Mesothelial cell of epicardium (in vitro differentiated cells): Measurements from ENCODE around the gene SMIM3. TPM values are rescaled to one million over a fixed set of nuclear protein-coding genes. Genes with fewer than 3 reads are reported as not detected.
"Not testable (repeated sequence)": the region's sequence is repeated elsewhere in the genome, so short reads cannot be mapped to it uniquely, and the experiment has no call there.

Source experiments
- DNase-seq, 2 experiments: peaks; one replicate each; pipeline ENCODE4 v3.0.0; 2021; ENCODE audit warnings: low spot score in 2 of 2; ENCODE audit not compliant: unreplicated experiment in 2 of 2
- H3K27ac Mint-ChIP-seq: 2 replicates; pipeline ENCODE4 v1.8.0; 2021; ENCODE audit warnings: mixed read lengths
- H3K27me3 Mint-ChIP-seq: 2 replicates; pipeline ENCODE4 v1.8.0; 2021; ENCODE audit warnings: low read depth, mixed read lengths
- H3K36me3 Mint-ChIP-seq: 2 replicates; pipeline ENCODE4 v1.8.0; 2021; ENCODE audit warnings: mixed read lengths
- H3K4me1 Mint-ChIP-seq: 2 replicates; pipeline ENCODE4 v1.8.0; 2021; ENCODE audit warnings: mixed read lengths
- H3K4me3 Mint-ChIP-seq: 2 replicates; pipeline ENCODE4 v1.8.0; 2021; ENCODE audit warnings: mild to moderate bottlenecking, moderate library complexity, mixed read lengths
- H3K9me3 Mint-ChIP-seq: 2 replicates; pipeline ENCODE4 v1.8.0; 2021; ENCODE audit warnings: mixed read lengths
- total RNA-seq: library from RNA; stranded (reverse); gene quantifications from 3 replicates; pipeline ENCODE4 v1.2.1, GENCODE V29; 2021
- TF ChIP-seq, protein P1 (sequence below): fragments of 200-600 bp; sonication (generic); IDR thresholded peaks from one replicate; pipeline ENCODE4 v1.5.0; 2021; ENCODE audit warnings: antibody characterized with exemption; ENCODE audit not compliant: unreplicated experiment

SMIM3 gene
- total RNA-seq, 1 donor from 2014 or later, result 45.4 TPM

DNA sequence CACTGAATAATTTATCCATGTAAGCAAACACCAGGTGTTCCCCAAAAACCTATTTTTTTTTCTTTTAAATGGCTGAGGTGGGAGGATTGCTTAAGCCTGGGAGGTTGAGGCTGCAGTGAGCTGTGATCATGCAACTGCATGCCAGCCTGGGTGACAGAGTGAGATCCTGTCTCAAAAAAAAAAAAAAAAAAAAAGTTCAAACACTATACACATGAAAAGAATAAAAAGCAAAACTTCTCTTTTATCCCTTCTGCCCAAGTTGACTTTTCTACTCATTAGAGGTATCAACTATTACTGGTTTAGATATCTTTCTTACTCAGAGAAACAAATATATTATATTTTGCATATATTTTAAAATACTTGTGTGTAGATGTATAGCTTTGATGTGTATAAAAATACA is 37.6 kb upstream of the SMIM3 start:
- Mint-ChIP-seq H3K27ac (no peak overlapping the region), H3K36me3 (peaks cover 69% of the 10 kb centered on the region)

DNA sequence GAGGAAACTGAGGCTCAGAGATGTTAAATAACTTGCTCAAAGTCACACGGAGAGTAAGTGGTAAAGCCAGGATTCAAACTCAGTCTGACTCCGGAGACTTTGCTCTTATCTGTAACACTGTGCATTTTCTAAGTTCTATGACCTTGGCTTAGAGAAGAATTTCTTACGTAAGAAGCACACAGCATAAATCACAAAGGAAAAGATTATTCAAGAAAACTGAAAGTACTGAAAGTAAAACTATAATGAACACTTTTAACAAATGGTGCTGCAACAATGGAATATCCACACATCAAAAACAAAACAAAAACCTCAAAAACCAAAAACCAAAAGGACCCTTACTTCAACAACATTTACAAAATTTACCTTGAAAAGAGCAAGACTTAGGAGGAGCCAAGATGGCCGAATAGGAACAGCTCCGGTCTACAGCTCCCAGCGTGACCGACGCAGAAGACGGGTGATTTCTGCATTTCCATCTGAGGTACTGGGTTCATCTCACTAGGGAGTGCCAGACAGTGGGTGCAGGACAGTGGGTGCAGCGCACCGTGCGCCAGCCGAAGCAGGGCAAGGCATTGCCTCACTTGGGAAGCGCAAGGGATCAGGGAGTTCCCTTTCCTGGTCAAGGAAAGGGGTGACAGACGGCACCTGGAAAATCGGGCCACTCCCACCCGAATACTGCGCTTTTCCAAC is 36.0 kb upstream of the SMIM3 start:
- Mint-ChIP-seq H3K9me3 (peaks cover 16% of the 10 kb centered on the region), H3K27ac (peak overlapping the region; percentile 18), H3K36me3 (peaks cover 58% of the 10 kb centered on the region)
- not testable (repeated sequence) for H3K4me1 Mint-ChIP-seq, H3K27me3 Mint-ChIP-seq, DNase-seq, H3K4me3 Mint-ChIP-seq

More for the DNA sequence above, 37.6 kb upstream of the SMIM3 start:
- Mint-ChIP-seq H3K9me3 (peaks cover 32% of the 10 kb centered on the region), H3K4me1 (no peaks in the 10 kb centered on the region), H3K27me3 (no peaks in the 10 kb centered on the region), H3K4me3 (no peak overlapping the region)
- TF ChIP-seq, protein P1, sequence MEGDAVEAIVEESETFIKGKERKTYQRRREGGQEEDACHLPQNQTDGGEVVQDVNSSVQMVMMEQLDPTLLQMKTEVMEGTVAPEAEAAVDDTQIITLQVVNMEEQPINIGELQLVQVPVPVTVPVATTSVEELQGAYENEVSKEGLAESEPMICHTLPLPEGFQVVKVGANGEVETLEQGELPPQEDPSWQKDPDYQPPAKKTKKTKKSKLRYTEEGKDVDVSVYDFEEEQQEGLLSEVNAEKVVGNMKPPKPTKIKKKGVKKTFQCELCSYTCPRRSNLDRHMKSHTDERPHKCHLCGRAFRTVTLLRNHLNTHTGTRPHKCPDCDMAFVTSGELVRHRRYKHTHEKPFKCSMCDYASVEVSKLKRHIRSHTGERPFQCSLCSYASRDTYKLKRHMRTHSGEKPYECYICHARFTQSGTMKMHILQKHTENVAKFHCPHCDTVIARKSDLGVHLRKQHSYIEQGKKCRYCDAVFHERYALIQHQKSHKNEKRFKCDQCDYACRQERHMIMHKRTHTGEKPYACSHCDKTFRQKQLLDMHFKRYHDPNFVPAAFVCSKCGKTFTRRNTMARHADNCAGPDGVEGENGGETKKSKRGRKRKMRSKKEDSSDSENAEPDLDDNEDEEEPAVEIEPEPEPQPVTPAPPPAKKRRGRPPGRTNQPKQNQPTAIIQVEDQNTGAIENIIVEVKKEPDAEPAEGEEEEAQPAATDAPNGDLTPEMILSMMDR, result no peak
- DNase-seq, result no peak

DNA sequence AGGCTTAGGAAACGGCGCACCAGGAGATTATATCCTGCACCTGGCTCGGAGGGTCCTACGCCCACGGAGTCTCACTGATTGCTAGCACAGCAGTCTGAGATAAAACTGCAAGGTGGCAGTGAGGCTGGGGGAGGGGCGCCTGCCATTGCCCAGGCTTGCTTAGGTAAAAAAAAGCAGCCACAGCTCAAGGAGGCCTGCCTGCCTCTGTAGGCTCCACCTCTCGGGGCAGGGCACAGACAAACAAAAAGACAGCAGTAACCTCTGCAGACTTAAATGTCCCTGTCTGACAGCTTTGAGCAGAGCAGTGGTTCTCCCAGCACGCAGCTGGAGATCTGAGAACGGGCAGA is 35.4 kb upstream of the SMIM3 start:
- not testable (repeated sequence) for H3K4me3 Mint-ChIP-seq, H3K4me1 Mint-ChIP-seq, DNase-seq, H3K27ac Mint-ChIP-seq, H3K27me3 Mint-ChIP-seq
- H3K36me3 Mint-ChIP-seq, result peaks cover 55% of the 10 kb centered on the region
- H3K9me3 Mint-ChIP-seq, result peaks cover 13% of the 10 kb centered on the region

DNA sequence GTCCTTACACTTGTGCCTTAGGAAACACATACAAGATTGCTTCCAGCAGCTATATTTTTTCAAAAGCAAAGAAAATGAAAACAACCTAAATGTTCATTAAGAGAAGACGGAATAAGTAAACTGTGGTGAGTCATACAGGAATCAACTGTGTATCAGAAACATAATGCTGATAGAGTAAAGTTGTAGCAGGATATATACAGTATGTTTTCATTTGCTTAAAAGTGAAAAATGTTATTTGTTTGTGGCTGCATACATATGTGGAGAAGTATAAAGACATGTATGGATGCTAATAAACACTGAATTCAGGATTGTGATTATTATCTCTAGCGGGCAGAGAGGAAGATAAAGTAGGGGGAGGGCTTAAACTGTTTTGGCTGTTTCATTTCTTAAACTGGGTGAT is 28.1 kb upstream of the SMIM3 start:
- Mint-ChIP-seq H3K27me3 (no peaks in the 10 kb centered on the region), H3K4me1 (peaks cover 1% of the 10 kb centered on the region), H3K27ac (peak overlapping the region; percentile 20), H3K4me3 (no peak overlapping the region), H3K9me3 (peaks cover 1% of the 10 kb centered on the region), H3K36me3 (peaks cover 35% of the 10 kb centered on the region)
- DNase-seq, result no peak
- TF ChIP-seq, protein P1, result no peak

DNA sequence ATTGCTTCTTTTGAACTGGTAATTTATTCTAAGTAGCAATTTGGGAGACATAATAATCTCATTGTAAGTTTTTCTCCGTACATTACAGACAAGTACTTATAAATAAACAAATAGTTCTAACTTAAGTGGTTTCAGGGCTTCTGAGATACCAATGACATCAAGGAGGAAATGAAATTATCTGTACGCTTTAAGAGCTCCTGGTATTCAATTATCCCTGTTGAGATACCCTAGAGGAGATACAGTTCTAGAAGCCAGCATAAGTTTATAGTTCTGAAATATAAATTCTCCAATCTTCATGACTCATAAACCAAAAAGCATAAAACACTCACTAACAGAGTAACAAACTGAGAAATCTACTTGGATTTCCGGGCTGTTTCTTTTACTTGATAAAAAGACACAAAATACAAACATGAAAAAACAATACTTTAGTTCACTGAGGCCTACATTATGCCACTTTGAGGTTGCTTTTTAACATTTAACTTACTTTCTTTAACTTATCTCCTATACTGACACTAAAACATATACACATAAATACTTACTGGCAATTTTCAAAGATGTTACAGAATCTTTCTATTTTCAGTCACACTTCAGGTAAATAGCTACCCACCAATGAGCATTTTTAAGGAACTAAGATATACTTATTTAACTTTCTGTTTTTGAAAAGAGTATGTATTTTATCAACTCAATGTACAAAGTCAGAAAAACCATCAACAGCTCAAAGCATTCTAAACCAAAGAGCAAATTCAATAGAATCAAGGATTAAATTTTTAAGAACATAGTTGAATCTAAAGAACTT is 27.3 kb upstream of the SMIM3 start:
- peaks cover 1% of the 10 kb centered on the region for H3K4me1 Mint-ChIP-seq
- TF ChIP-seq, protein P1, result no peak
- peak overlapping the region; percentile 81 for H3K27ac Mint-ChIP-seq
- no peaks in the 10 kb centered on the region for H3K27me3 Mint-ChIP-seq
- no peak for DNase-seq
- H3K4me3 Mint-ChIP-seq, result no peak overlapping the region
- H3K36me3 Mint-ChIP-seq, result peaks cover 33% of the 10 kb centered on the region
- H3K9me3 Mint-ChIP-seq, result no peaks in the 10 kb centered on the region

DNA sequence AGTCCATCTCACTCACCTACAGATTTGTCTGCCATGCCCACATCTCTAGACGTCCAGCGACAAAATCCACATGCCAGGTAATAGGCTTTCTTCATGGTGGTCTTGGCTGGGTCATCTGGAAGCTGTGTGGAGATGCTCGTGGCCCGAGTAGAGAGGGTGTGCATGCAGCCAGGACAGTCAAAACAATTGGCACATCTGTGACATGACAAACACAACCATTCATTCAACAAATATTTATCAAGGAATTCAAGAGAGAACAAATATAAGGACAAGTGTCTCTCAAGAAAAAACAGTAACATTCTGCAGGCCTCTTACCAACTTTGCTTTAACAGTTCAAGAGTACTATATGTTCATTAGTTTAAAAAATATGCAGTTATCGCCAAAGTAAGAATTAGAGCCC is 25.1 kb upstream of the SMIM3 start:
- no peak for DNase-seq
- TF ChIP-seq, protein P1, result no peak
- no peaks in the 10 kb centered on the region for H3K27me3 Mint-ChIP-seq
- no peak overlapping the region for H3K4me3 Mint-ChIP-seq
- H3K27ac Mint-ChIP-seq, result no peak overlapping the region
- peaks cover 31% of the 10 kb centered on the region for H3K36me3 Mint-ChIP-seq
- H3K4me1 Mint-ChIP-seq, result peaks cover 6% of the 10 kb centered on the region
- H3K9me3 Mint-ChIP-seq, result no peaks in the 10 kb centered on the region
